ENCODE results near the gene KIFC3.

The KIFC3 gene

DNA sequence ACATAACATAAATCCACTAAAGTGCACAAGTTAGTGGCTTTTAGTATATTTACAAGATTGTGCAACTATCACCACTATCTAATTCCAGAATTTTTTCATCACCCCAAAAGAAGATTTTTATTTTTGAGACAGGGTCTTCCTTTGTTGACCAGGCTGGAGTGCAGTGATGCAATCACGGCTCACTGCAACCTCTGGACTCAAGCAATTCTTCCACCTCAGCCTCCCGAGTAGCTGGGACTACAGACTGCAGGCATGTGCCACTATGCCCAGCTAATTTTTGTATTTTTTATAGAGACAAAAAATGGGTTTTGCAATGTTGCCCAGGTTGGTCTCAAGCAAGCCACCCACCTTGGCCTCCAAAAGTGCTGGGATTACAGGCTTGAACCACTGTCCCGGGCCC, 92.6 kb downstream of the KIFC3 start:
- Histone ChIP-seq H3K27me3 (ENCODE audit: control insufficient read depth in 1 of 2, insufficient read depth in 2 of 2, low read length in 2 of 2) (no peaks in the 10 kb centered on the region), H3K9me3 (ENCODE audit: low read length) (no peaks in the 10 kb centered on the region), H3K27ac (ENCODE audit: low read depth, low read length) (no peak overlapping the region), H3K4me3 (ENCODE audit: low read depth in 1 of 2, low read length in 2 of 2) (no peak overlapping the region), H3K4me1 (ENCODE audit: insufficient read depth, low read length) (no peaks in the 10 kb centered on the region), H3K36me3 (ENCODE audit: insufficient read depth, low read length) (no peaks in the 10 kb centered on the region), H3K9ac (ENCODE audit: low read length) (no peak overlapping the region)

Measured in muscle layer of colon (tissue), 2 donors.